ENCODE data around the gene EXOC1.

GRCh38 chr4:55865228-55865806, 11.9 kb downstream of the EXOC1 start:
- TF ChIP-seq REST (IDR thresholded peaks at IDR 0.05; ENCODE audit: low read depth) (no peak), CTCF (IDR thresholded peaks at IDR 0.05 in 2 of 3, conservative IDR thresholded peaks at IDR 0.05 in 1 of 3; ENCODE audit: borderline replicate concordance in 1 of 3, insufficient read depth in 1 of 3, low read depth in 2 of 3, low read length in 2 of 3) (no peak), POLR2A (IDR thresholded peaks at IDR 0.05; ENCODE audit: borderline replicate concordance, extremely low read depth, insufficient read depth, insufficient read length) (no peak), CEBPB (IDR thresholded peaks at IDR 0.05; ENCODE audit: low read depth) (no peak), SRF (IDR thresholded peaks at IDR 0.05; ENCODE audit: low read depth) (no peak), POLR2AphosphoS5 (IDR thresholded peaks at IDR 0.05; ENCODE audit: low read depth, low read length) (no peak), EZH2 (IDR thresholded peaks at IDR 0.05) (no peak), YY1 (IDR thresholded peaks at IDR 0.05; ENCODE audit: extremely low read depth, insufficient replicate concordance, low read depth, low read length) (no peak), EGR1 (IDR thresholded peaks at IDR 0.05; ENCODE audit: low read depth) (no peak)
